ENCODE results near the gene PLXNB3. TPM values are rescaled to one million over a fixed set of nuclear protein-coding genes. Genes with fewer than 3 reads are reported as not detected.

Gene PLXNB3
- total and polyA plus RNA-seq, 2 donors (not counting 1 experiment from before 2014, with no cell fraction given), result 1.9 to 4.3 TPM

DNA sequence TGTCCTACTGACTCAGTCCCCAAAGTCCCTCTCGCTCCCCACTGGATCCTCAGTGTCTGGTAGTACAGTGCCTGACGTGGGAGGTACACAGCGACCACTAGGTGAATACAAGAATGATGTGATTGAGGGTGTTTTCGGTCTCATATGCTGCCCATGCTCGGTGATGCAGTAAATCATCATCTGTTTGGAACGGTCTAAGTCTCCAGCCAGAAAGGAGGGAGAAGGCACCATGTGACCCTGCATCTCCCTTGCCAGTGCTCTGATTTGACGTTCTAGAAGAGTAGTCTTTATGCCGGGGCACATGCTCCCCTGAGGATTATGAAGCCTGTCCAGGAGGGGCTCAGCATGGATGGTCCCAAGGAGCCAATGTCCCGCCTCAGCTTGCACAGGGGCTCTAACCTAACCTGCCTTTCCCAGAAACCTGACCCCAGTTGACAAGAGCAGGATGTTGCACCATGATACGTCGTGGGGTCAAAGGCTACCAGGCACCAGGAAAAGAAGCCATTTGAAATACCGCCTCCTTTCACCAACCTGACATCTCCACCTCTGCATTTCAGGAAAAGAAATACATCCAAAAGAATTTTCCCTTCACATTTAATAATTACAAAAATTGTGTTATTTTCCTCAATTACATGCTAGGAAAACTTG is 13.8 kb upstream of the PLXNB3 start:
- Histone ChIP-seq H3K79me2 (ENCODE audit: control insufficient read depth, insufficient read depth, low read length) (no peaks in the 10 kb centered on the region), H3K27me3 (ENCODE audit: control insufficient read depth, insufficient read depth, low read length) (no peaks in the 10 kb centered on the region), H3K27ac (ENCODE audit: insufficient read depth, low read length) (no peak overlapping the region), H3K36me3 (ENCODE audit: control insufficient read depth, insufficient read depth, low read length) (no peaks in the 10 kb centered on the region), H2AFZ (ENCODE audit: low read length) (no peak overlapping the region), H3K4me2 (ENCODE audit: extremely low read depth, insufficient read depth, low read length) (no peak overlapping the region), H3K9me3 (ENCODE audit: control insufficient read depth, insufficient read depth, low read depth, low read length) (no peaks in the 10 kb centered on the region), H3K4me1 (ENCODE audit: control insufficient read depth, extremely low read depth, insufficient read depth, low read length) (no peaks in the 10 kb centered on the region), H3K9ac (ENCODE audit: insufficient read depth, low read length) (no peak overlapping the region), H3K4me3 (replicated peaks in 1 of 4; ENCODE audit: control extremely low read depth in 1 of 4, insufficient read depth in 1 of 4, low read depth in 3 of 4, low read length in 4 of 4) (no peak overlapping the region), H4K20me1 (ENCODE audit: control insufficient read depth, extremely low read depth, insufficient read depth, low read length) (no peaks in the 10 kb centered on the region)
- no peak for DNase-seq (ENCODE audit: low read depth in 2 of 2)
- TF ChIP-seq EZH2 (IDR thresholded peaks at IDR 0.05; ENCODE audit: low read length, missing control alignments), result no peak
- TF ChIP-seq, protein P1, sequence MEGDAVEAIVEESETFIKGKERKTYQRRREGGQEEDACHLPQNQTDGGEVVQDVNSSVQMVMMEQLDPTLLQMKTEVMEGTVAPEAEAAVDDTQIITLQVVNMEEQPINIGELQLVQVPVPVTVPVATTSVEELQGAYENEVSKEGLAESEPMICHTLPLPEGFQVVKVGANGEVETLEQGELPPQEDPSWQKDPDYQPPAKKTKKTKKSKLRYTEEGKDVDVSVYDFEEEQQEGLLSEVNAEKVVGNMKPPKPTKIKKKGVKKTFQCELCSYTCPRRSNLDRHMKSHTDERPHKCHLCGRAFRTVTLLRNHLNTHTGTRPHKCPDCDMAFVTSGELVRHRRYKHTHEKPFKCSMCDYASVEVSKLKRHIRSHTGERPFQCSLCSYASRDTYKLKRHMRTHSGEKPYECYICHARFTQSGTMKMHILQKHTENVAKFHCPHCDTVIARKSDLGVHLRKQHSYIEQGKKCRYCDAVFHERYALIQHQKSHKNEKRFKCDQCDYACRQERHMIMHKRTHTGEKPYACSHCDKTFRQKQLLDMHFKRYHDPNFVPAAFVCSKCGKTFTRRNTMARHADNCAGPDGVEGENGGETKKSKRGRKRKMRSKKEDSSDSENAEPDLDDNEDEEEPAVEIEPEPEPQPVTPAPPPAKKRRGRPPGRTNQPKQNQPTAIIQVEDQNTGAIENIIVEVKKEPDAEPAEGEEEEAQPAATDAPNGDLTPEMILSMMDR (conservative IDR thresholded peaks at IDR 0.05 in 1 of 2, IDR thresholded peaks at IDR 0.05 in 1 of 2; ENCODE audit: low read depth in 1 of 2, low read length in 2 of 2), result no peak

DNA sequence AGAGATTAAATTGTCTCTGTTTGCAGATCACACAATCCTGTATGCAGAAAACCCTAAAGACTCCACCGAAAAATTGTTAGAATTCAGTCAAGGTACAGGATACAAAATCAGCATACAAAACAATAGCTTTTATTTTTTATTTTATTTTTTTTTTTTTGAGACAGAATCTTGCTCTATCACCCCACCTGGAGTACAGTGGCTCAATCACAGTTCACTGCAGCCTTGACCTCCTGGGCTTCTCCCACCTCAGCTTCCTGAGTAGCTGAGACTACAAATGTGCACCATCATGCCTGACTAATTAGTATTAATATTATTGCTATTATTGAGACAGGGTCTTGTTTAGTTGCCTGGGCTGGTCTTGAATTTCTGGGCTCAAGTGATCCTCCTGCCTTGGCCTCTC is 8.9 kb upstream of the PLXNB3 start:
- DNase-seq (ENCODE audit: low read depth in 2 of 2), result no peak
- Histone ChIP-seq H2AFZ (ENCODE audit: low read length) (no peak overlapping the region), H3K4me3 (replicated peaks in 1 of 4; ENCODE audit: control extremely low read depth in 1 of 4, insufficient read depth in 1 of 4, low read depth in 3 of 4, low read length in 4 of 4) (no peak overlapping the region), H3K79me2 (ENCODE audit: control insufficient read depth, insufficient read depth, low read length) (no peaks in the 10 kb centered on the region), H3K4me2 (ENCODE audit: extremely low read depth, insufficient read depth, low read length) (no peak overlapping the region), H3K9me3 (ENCODE audit: control insufficient read depth, insufficient read depth, low read depth, low read length) (no peaks in the 10 kb centered on the region), H3K36me3 (ENCODE audit: control insufficient read depth, insufficient read depth, low read length) (no peaks in the 10 kb centered on the region), H3K27me3 (ENCODE audit: control insufficient read depth, insufficient read depth, low read length) (no peaks in the 10 kb centered on the region), H3K9ac (ENCODE audit: insufficient read depth, low read length) (no peak overlapping the region), H3K27ac (ENCODE audit: insufficient read depth, low read length) (no peak overlapping the region), H4K20me1 (ENCODE audit: control insufficient read depth, extremely low read depth, insufficient read depth, low read length) (no peaks in the 10 kb centered on the region), H3K4me1 (ENCODE audit: control insufficient read depth, extremely low read depth, insufficient read depth, low read length) (no peaks in the 10 kb centered on the region)
- TF ChIP-seq, protein P1 (conservative IDR thresholded peaks at IDR 0.05 in 1 of 2, IDR thresholded peaks at IDR 0.05 in 1 of 2; ENCODE audit: low read depth in 1 of 2, low read length in 2 of 2), result no peak
- no peak for TF ChIP-seq EZH2 (IDR thresholded peaks at IDR 0.05; ENCODE audit: low read length, missing control alignments)

DNA sequence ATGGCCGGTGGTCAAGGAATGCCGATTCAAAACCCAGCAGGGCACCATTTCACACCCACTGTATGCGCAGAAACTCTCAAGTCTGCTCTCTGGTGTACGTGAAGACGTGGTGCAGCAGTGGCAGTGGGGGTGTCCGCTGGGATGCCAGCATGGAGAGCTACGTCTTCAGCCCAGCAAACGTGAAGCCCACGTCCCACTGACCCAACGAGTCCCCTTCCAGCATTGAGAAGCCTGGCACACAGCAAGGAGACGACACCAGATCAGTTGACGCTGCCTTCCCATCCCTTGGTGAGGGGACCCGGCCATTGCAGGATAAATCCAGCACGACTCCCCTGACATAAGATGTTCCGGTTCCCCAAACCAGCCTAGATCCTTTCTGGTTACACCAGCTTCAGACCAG is 2.2 kb upstream of the PLXNB3 start:
- H3K36me3 ChIP-seq (ENCODE audit: control insufficient read depth, insufficient read depth, low read length), result no peaks in the 10 kb centered on the region
- no peak for DNase-seq (ENCODE audit: low read depth in 2 of 2)
- H3K27ac ChIP-seq (ENCODE audit: insufficient read depth, low read length), result no peak overlapping the region

More for the DNA sequence above, 2.2 kb upstream of the PLXNB3 start:
- no peaks in the 10 kb centered on the region for H3K9me3 ChIP-seq (ENCODE audit: control insufficient read depth, insufficient read depth, low read depth, low read length)
- no peaks in the 10 kb centered on the region for H3K79me2 ChIP-seq (ENCODE audit: control insufficient read depth, insufficient read depth, low read length)
- no peaks in the 10 kb centered on the region for H4K20me1 ChIP-seq (ENCODE audit: control insufficient read depth, extremely low read depth, insufficient read depth, low read length)
- TF ChIP-seq, protein P1 (conservative IDR thresholded peaks at IDR 0.05 in 1 of 2, IDR thresholded peaks at IDR 0.05 in 1 of 2; ENCODE audit: low read depth in 1 of 2, low read length in 2 of 2), result no peak
- TF ChIP-seq EZH2 (IDR thresholded peaks at IDR 0.05; ENCODE audit: low read length, missing control alignments), result no peak
- no peaks in the 10 kb centered on the region for H3K27me3 ChIP-seq (ENCODE audit: control insufficient read depth, insufficient read depth, low read length)
- no peak overlapping the region for H3K4me2 ChIP-seq (ENCODE audit: extremely low read depth, insufficient read depth, low read length)
- no peak overlapping the region for H3K4me3 ChIP-seq (replicated peaks in 1 of 4; ENCODE audit: control extremely low read depth in 1 of 4, insufficient read depth in 1 of 4, low read depth in 3 of 4, low read length in 4 of 4)
- H2AFZ ChIP-seq (ENCODE audit: low read length), result no peak overlapping the region
- H3K4me1 ChIP-seq (ENCODE audit: control insufficient read depth, extremely low read depth, insufficient read depth, low read length), result peaks cover 3% of the 10 kb centered on the region
- H3K9ac ChIP-seq (ENCODE audit: insufficient read depth, low read length), result no peak overlapping the region

Data from fibroblast of lung (primary cell).